Right cardiac atrium (tissue), 5 donors: ENCODE data around the gene SH3RF2. TPM values are rescaled to one million over a fixed set of nuclear protein-coding genes. Genes with fewer than 3 reads are reported as not detected.
"Not testable (repeated sequence)": the region's sequence is repeated elsewhere in the genome, so short reads cannot be mapped to it uniquely, and the experiment has no call there.

Source experiments
- ATAC-seq, 2 donors: fragments of 200-7000 bp; cut with Tn5 transposase; one replicate each; pipeline versions ENCODE4 v1.8.0 to v1.9.1; 2020; ENCODE audit warnings: moderate library complexity in 2 of 2, mild to moderate bottlenecking in 1 of 2
- DNase-seq, 3 donors: peaks; one replicate each; pipeline ENCODE4 v3.0.0-alpha.2; 2020
- H3K27ac ChIP-seq: one replicate; pipeline ENCODE4 v1.5.1; 2013; ENCODE audit warnings: mild to moderate bottlenecking, low read length, control low read depth, moderate library complexity
- H3K27me3 ChIP-seq: one replicate; pipeline ENCODE4 v1.6.1; 2013; ENCODE audit not compliant: control insufficient read depth, insufficient read depth
- H3K4me1 ChIP-seq: one replicate; pipeline ENCODE4 v1.6.1; 2013; ENCODE audit warnings: low read length; ENCODE audit not compliant: control insufficient read depth, insufficient read depth
- H3K4me3 ChIP-seq: one replicate; pipeline ENCODE4 v1.5.1; 2013; ENCODE audit warnings: low read length, control low read depth
- H3K9me3 ChIP-seq: one replicate; pipeline ENCODE4 v1.6.1; 2013; ENCODE audit warnings: low read length; ENCODE audit not compliant: control insufficient read depth
- WGBS: extraction: QIAGEN DNeasy Blood & Tissue Kit; methylation state at CpG from one replicate; pipeline ENCODE4 v1.1.7; 2013; 5-methylcytosine and 5-hydroxymethylcytosine counted together
- intact Hi-C, 4 donors: fragments of 100-400 bp; cut with DNase I; formaldehyde crosslinking; loops; one replicate each; pipeline versions ENCODE4 v1.11.0 to v1.14.0; 2022 to 2023
- polyA plus RNA-seq: library from polyadenylated mRNA; stranded (reverse); fragments of 200-250 nt; gene quantifications from one replicate; pipeline ENCODE4 v1.2.3, GENCODE V29; 2013
- total RNA-seq, 4 donors: library from RNA; stranded (reverse); fragmentation: NEBNext Ultra II Directional; extraction: Animal tissue kit (Norgen Biotek cat#: 25700); gene quantifications; one replicate each; pipeline ENCODE4 v1.2.1, GENCODE V29; 2021
- donor health status: healthy with polysubstance abuse.
- donor health status: DM: no; HTN: yes; CAD: no.
- donor health status: DM: no; HTN: no; CAD: no.
- donor health status: DM: no; HTN: yes; CAD: no; lungs with severe emphysema.
- donor health status: DM: yes; HTN: yes; CAD: no.

SH3RF2 gene
- total and polyA plus RNA-seq, 5 donors, result 84.0 to 354 (median 151) TPM

DNA sequence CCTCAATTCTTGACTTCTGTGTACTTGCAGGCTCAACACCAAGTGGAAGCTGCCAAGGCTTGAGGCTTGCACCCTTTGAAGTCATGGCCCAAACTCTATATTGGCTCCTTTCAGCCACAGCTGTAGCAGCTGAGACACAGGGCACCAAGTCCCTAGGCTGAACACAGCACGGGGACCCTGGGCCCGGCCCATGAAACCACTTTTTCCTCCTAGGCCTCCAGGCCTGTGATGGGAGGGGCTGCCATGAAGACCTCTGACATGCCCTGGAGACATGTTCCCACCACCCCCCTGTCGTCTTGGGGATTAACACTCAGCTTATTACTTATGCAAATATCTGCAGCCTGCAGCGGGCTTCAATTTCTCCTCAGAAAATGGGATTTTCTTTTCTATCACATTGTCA is 57.2 kb downstream of the SH3RF2 start:
- H3K9me3 ChIP-seq, H3K27me3 ChIP-seq, H3K4me1 ChIP-seq, H3K4me3 ChIP-seq, H3K27ac ChIP-seq, intact Hi-C loops, ATAC-seq, DNase-seq: not testable (repeated sequence)
- WGBS, result 90% methylated on average over 4 of the region's 4 CpGs

DNA sequence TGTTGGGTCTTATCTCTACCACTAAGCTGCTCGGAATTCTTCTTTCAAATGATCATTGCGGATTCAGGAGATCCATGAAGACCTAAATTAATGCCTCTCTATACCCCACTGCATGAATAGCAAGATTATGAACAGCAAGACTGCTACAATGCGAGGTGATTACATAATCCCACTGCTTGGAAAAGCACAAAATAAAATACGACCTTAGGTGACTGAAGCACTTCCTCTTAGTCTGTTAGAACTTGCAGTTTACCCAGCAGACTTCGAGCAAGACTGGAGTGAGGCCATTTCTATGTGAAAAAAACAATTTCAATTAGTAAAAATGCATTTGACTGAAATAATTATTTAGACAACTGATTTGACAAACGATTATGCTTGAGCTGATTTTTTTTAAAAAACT is 59.8 kb downstream of the SH3RF2 start:
- H3K4me3 ChIP-seq, result no peak overlapping the region
- WGBS, result 51% methylated on average over 6 of the region's 6 CpGs
- H3K4me1 ChIP-seq, result no peaks in the 10 kb centered on the region
- H3K27ac ChIP-seq, result no peak overlapping the region
- no peaks in the 10 kb centered on the region for H3K27me3 ChIP-seq
- DNase-seq (no peak), ATAC-seq (no peak)
- no peaks in the 10 kb centered on the region for H3K9me3 ChIP-seq
- intact Hi-C loops, result no loop called here

DNA sequence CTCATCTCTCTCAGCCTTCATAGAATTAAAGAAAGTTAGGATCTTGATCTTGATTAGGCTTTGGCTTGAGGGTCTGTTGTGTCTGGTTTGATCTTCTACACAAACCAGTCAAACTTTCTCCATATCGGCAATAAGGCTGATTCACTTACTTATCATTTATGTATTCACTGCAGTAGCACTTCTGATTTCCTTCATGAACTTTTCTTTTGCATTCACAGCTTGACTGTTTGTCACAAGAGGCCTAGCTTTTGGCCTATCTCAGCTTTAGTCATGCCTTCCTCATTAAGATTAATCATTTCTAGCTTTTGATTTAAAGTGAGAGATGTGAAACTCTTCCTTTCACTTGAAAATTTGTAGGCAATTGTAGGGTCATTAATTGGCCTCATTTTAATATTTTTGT is 62.8 kb downstream of the SH3RF2 start:
- intact Hi-C loops, result no loop called here
- H3K27me3 ChIP-seq, result no peaks in the 10 kb centered on the region
- H3K4me3 ChIP-seq, result no peak overlapping the region
- H3K4me1 ChIP-seq, result peaks cover 2% of the 10 kb centered on the region
- H3K27ac ChIP-seq, result no peak overlapping the region
- WGBS, result 83% methylated on average over 1 of the region's 1 CpG
- ATAC-seq, result no peak
- DNase-seq, result no peak
- no peaks in the 10 kb centered on the region for H3K9me3 ChIP-seq

DNA sequence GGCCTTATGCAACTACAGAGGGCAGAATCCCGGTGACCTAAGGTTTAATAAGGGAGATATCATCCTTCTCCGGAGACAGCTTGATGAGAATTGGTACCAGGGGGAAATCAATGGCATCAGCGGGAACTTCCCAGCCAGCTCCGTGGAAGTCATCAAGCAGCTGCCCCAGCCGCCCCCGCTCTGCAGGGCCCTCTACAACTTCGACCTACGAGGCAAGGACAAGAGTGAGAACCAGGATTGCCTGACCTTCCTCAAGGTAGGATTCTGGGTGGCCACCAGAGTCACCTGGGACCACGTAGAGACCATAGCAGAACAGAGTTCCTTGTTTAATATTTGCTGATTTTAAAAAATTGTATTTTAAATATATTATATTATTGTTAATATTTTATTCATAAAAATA is 63.7 kb downstream of the SH3RF2 start:
- no peak for ATAC-seq
- DNase-seq, result no peak
- 91% methylated on average over 9 of the region's 9 CpGs for WGBS
- intact Hi-C loops, result no loop called here
- H3K4me3 ChIP-seq, result no peak overlapping the region
- H3K27me3 ChIP-seq, result no peaks in the 10 kb centered on the region
- H3K9me3 ChIP-seq, result no peaks in the 10 kb centered on the region
- peaks cover 2% of the 10 kb centered on the region for H3K4me1 ChIP-seq
- no peak overlapping the region for H3K27ac ChIP-seq

DNA sequence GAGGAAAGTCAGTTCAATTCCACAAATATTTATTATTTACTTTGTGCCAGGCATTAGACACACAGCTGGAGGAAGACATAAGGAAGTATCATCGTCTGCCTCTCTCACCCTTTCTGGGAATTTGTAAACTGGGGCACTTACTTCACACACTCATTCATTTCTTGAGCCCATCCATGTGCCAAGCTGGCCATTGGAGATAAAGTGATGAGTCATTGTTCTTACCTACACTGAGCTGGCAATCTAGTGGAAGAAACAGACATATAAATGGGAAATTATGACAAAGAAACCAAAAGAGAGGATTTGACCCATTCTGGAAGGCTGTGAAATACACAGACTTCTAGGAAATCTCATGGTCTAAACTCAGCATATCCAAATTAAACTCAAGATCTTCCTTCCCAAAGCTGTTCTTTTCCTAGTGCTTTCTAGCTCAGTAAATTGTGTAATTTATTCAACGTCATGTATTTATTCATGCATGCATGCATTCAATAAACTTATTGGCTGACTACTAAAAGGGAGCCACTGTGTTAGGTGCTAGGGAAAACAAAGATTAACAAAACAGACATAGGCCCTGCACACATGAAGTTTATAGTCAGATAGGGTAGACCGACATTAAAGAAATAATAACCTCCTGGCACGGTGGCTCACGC is 65.3 kb downstream of the SH3RF2 start:
- DNase-seq, result no peak
- no peak for ATAC-seq
- Histone ChIP-seq H3K9me3 (no peaks in the 10 kb centered on the region), H3K4me3 (no peak overlapping the region), H3K27me3 (no peaks in the 10 kb centered on the region), H3K27ac (no peak overlapping the region), H3K4me1 (peaks cover 4% of the 10 kb centered on the region)
- WGBS, result 92% methylated on average over 5 of the region's 5 CpGs
- intact Hi-C loops, result no loop called here

DNA sequence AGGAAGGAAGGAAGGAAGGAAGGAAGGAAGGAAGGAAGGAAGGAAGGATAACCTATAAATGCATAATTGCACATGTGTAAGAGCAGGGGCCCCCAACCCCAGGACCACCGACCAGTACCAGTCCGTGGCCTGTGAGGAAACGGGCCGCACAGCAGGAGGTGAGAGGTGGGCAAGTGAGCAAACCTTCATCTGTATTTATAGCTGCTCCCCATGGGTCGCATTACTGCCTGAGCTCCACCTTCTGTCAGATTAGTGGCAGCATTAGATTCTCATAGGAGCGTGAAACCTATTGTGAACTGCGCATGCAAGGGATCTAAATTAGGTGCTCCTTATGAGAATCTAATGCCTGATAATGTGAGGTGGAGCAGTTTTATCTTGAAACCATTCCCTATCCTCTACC is 66.1 kb downstream of the SH3RF2 start:
- intact Hi-C loops, result no loop called here
- H3K27me3 ChIP-seq, result no peaks in the 10 kb centered on the region
- DNase-seq, result no peak
- no peak overlapping the region for H3K4me3 ChIP-seq
- peaks cover 4% of the 10 kb centered on the region for H3K4me1 ChIP-seq
- no peak overlapping the region for H3K27ac ChIP-seq
- no peaks in the 10 kb centered on the region for H3K9me3 ChIP-seq
- ATAC-seq, result no peak
- 88% methylated on average over 7 of the region's 7 CpGs for WGBS

DNA sequence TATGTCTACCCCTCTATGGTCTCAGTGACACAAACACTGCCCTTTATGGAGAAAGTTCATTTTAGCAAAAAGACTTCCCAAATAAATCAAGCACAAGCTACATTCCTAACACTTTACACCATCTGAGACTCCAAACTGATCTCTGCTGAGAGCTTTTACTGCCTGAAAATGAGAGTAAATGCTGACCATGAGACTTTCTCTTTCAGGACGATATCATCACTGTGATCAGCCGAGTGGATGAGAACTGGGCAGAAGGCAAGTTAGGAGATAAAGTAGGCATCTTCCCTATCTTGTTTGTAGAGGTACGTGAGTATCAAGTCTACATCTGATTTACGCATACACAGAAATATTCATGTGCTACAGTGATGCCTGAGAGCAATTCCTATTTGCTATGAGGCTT is 67.5 kb downstream of the SH3RF2 start:
- WGBS, result 63% methylated on average over 4 of the region's 4 CpGs
- DNase-seq (no peak), ATAC-seq (no peak)
- Histone ChIP-seq H3K4me1 (peaks cover 4% of the 10 kb centered on the region), H3K9me3 (no peaks in the 10 kb centered on the region), H3K4me3 (no peak overlapping the region), H3K27me3 (no peaks in the 10 kb centered on the region), H3K27ac (no peak overlapping the region)
- intact Hi-C loops, result no loop called here

DNA sequence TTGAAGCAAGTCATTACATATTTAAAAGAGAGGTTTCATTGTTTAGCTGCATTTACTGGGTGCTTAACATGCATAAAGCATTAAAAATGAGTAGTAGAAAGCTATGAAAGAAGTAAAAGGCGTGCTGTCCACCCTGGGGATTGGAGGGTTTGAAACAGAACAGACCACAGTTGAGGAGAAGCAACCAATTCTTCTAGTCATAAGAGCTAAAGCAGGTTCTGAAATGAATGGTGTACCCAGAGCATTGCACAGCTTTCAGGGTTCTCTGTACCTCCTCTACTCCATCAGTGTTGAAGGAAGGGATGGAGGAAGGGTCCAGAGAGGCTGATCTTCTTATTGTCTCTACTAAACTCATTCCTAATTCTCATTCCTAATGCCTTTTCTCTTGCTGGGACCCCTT is 68.9 kb downstream of the SH3RF2 start:
- peaks cover 4% of the 10 kb centered on the region for H3K4me1 ChIP-seq
- no peak overlapping the region for H3K27ac ChIP-seq
- no peak overlapping the region for H3K4me3 ChIP-seq
- DNase-seq (no peak), ATAC-seq (no peak)
- H3K9me3 ChIP-seq, result no peaks in the 10 kb centered on the region
- no peaks in the 10 kb centered on the region for H3K27me3 ChIP-seq
- WGBS, result 79% methylated on average over 1 of the region's 1 CpG
- intact Hi-C loops, result no loop called here

DNA sequence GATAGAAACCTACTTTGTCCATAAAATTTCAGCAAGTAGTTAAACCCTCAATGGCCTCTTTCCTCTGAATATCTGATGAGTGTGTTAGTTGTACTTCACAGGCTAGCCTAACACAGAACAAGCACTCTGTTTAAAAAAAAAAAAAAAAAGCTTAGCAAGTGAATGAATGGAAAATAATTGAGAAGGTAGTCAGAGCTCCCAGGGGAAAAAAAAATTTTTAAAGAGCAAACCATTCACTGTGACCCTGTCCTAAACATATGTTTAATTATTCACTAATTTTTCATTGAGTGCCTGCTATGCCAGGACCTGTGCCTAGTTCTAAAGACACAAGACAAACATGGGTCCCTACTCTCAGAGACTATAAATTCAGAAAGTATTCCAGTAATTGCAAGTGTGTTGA is 69.3 kb downstream of the SH3RF2 start:
- H3K27me3 ChIP-seq, result no peaks in the 10 kb centered on the region
- no peak for DNase-seq
- no peak overlapping the region for H3K4me3 ChIP-seq
- ATAC-seq, result no peak
- intact Hi-C loops, result no loop called here
- peaks cover 4% of the 10 kb centered on the region for H3K4me1 ChIP-seq
- no peaks in the 10 kb centered on the region for H3K9me3 ChIP-seq
- no peak overlapping the region for H3K27ac ChIP-seq

DNA sequence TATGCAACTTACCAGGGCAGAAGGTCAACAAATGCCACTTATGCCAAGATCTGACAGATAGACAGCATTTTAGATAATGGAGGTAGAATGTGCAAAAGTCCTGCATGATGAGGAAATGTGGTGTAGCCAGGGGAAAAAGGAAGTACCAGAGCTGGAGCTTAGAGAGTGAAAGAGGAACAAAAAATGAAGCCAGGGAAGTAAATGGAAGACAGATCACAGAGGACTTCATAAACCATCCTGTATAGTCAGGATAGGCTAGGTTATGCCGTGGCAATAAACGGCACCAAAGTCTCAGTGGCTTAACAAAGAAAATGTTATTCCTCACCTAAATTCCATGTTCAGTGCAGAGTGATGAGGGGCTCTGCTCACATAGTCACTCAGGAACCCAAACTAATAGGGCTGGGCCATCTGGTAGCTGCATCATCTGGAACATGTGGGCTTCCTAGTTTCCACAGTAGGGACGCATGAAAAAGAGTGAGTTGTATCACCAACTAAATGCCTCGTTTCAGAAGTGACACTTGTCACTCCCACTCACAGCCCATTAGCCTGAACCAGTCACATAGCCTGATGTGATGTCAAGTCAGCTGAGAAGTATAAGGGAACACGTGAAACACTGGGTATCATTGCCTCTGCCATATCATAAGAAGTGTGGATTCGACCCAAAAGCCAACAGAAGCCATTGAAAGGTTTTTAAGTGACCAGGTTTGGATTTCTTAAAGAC is 70.3 kb downstream of the SH3RF2 start:
- no peaks in the 10 kb centered on the region for H3K27me3 ChIP-seq
- WGBS, result 78% methylated on average over 6 of the region's 6 CpGs
- ATAC-seq, result peak in 1 of 2 donors; percentile 35
- no peak for DNase-seq
- H3K9me3 ChIP-seq, result no peaks in the 10 kb centered on the region
- H3K27ac ChIP-seq, result no peak overlapping the region
- peaks cover 2% of the 10 kb centered on the region for H3K4me1 ChIP-seq
- no peak overlapping the region for H3K4me3 ChIP-seq
- intact Hi-C loops, result no loop called here

DNA sequence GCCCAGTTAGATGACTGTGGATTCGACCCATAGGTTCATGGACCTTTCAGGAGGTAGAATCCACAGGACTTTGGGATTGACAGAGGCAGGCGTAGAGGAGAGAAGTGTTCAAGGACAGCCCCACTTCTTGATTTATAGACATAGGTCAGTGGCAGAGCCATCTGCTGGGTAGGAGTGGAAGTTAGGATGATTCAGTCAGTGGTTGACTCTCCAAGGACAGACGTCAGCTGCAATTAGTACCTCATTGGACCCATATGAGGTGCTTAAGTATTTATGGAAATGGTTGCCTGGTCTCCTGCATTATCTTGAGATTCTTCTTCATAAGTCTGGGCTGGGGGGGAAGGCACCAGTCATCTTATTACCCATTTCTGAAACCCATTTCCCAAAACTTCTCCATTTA is 70.9 kb downstream of the SH3RF2 start:
- no peak overlapping the region for H3K27ac ChIP-seq

More for the DNA sequence above, 70.9 kb downstream of the SH3RF2 start:
- Histone ChIP-seq H3K4me3 (no peak overlapping the region), H3K27me3 (no peaks in the 10 kb centered on the region), H3K4me1 (peaks cover 2% of the 10 kb centered on the region), H3K9me3 (no peaks in the 10 kb centered on the region)
- no peak for ATAC-seq
- intact Hi-C loops, result no loop called here
- WGBS, result 67% methylated on average over 3 of the region's 3 CpGs
- DNase-seq, result no peak
